ENCODE results near the gene GTF2A1L. TPM values are rescaled to one million over a fixed set of nuclear protein-coding genes. Genes with fewer than 3 reads are reported as not detected.
A peak's percentile ranks its signal among the peaks of the same experiment; 100 is the strongest.

GTF2A1L gene
- total RNA-seq, 1 donor from 2014 or later, result not detected

DNA sequence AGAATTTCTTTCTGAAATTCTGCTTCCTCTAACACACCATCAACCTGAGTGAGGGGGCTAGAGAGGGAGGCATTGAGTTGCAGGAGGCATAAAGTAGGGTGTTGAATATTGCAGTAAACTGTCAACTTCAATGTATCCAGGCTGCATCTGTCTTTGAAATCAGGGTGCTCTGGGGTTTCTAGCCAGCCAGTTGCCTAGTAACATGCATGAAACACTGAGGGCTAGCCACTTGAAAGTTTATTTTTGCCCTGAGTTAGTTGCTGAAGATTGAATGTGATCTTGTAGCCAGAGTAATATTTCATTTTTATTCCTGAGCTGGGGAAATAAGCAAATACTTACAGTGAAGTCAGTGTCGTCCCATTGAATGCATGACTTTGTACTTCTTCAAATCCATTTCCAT, 96.0 kb downstream of the GTF2A1L start:
- intact Hi-C loops (cut with micrococcal nuclease), result no loop called here
- Histone ChIP-seq H3K27me3 (ENCODE audit: low read depth) (no peaks in the 10 kb centered on the region), H3K4me1 (peaks cover 17% of the 10 kb centered on the region), H3K27ac (replicated peaks) (no peak overlapping the region), H3K36me3 (no peaks in the 10 kb centered on the region), H3K9me3 (replicated peaks) (no peaks in the 10 kb centered on the region), H3K4me3 (no peak overlapping the region)
- TF ChIP-seq, protein P1, sequence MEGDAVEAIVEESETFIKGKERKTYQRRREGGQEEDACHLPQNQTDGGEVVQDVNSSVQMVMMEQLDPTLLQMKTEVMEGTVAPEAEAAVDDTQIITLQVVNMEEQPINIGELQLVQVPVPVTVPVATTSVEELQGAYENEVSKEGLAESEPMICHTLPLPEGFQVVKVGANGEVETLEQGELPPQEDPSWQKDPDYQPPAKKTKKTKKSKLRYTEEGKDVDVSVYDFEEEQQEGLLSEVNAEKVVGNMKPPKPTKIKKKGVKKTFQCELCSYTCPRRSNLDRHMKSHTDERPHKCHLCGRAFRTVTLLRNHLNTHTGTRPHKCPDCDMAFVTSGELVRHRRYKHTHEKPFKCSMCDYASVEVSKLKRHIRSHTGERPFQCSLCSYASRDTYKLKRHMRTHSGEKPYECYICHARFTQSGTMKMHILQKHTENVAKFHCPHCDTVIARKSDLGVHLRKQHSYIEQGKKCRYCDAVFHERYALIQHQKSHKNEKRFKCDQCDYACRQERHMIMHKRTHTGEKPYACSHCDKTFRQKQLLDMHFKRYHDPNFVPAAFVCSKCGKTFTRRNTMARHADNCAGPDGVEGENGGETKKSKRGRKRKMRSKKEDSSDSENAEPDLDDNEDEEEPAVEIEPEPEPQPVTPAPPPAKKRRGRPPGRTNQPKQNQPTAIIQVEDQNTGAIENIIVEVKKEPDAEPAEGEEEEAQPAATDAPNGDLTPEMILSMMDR (IDR thresholded peaks at IDR 0.05; ENCODE audit: borderline replicate concordance), result no peak
- no peak for DNase-seq

DNA sequence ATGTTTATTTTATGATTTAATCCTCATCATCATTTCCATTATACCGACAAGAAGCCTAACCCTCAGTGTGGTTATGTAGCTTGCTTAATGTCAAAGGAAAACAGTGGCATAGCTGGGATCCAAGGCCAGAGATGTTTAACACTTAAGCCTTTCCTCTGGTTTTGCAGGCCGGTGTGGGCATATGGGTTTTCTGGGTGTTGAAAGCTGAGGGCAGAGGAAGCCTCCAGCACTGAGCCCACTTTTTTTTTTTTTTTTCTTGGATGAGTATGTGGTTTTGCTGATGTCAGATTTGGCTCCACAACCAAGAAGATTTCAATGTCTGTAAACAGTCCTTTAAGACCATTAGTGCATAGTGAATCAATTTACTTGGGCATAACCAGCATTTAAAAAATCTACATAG, 96.6 kb downstream of the GTF2A1L start:
- peaks cover 17% of the 10 kb centered on the region for H3K4me1 ChIP-seq
- intact Hi-C loops (cut with micrococcal nuclease), result no loop called here
- no peaks in the 10 kb centered on the region for H3K36me3 ChIP-seq
- no peak overlapping the region for H3K27ac ChIP-seq (replicated peaks)
- no peaks in the 10 kb centered on the region for H3K27me3 ChIP-seq (ENCODE audit: low read depth)
- no peak for DNase-seq
- no peaks in the 10 kb centered on the region for H3K9me3 ChIP-seq (replicated peaks)
- no peak overlapping the region for H3K4me3 ChIP-seq
- TF ChIP-seq, protein P1 (IDR thresholded peaks at IDR 0.05; ENCODE audit: borderline replicate concordance), result no peak

GRCh38 chr2:48715042-48715899, 97.6 kb downstream of the GTF2A1L start:
- H3K4me1 ChIP-seq, result peaks cover 17% of the 10 kb centered on the region
- H3K4me3 ChIP-seq, result no peak overlapping the region
- intact Hi-C loops (cut with micrococcal nuclease), result no loop called here
- DNase-seq, result peak; percentile 21
- no peaks in the 10 kb centered on the region for H3K27me3 ChIP-seq (ENCODE audit: low read depth)
- no peak overlapping the region for H3K27ac ChIP-seq (replicated peaks)
- H3K36me3 ChIP-seq, result no peaks in the 10 kb centered on the region
- TF ChIP-seq, protein P1 (IDR thresholded peaks at IDR 0.05; ENCODE audit: borderline replicate concordance), result no peak
- H3K9me3 ChIP-seq (replicated peaks), result no peaks in the 10 kb centered on the region

- no peak for DNase-seq
- Histone ChIP-seq H3K27ac (replicated peaks) (no peak overlapping the region), H3K9me3 (replicated peaks) (no peaks in the 10 kb centered on the region), H3K4me3 (no peak overlapping the region), H3K27me3 (ENCODE audit: low read depth) (no peaks in the 10 kb centered on the region), H3K4me1 (peaks cover 17% of the 10 kb centered on the region), H3K36me3 (no peaks in the 10 kb centered on the region)
- TF ChIP-seq, protein P1 (IDR thresholded peaks at IDR 0.05; ENCODE audit: borderline replicate concordance), result no peak
- intact Hi-C loops (cut with micrococcal nuclease), result no loop called here
Observed at GRCh38 chr2:48715956-48716355, 98.3 kb downstream of the GTF2A1L start.

DNA sequence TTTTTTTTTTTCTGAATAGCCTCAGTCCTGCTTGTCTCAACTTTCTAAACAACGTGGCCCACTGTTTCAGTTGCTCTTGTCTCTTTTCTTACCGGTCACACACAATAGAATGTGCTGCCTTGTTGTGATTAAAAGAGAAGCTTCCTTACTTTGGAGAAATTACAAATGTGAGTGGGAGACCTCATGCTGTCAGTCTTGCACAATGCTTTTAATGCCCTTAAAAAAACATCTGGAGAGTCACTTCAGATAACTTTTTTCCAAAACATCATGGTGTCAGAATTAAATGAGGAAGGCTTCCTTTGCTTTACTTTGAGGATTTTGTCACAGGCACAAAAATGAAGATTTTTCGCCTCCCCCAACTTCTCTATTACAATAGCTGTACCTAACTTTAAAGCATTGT, 100.2 kb downstream of the GTF2A1L start:
- DNase-seq, result no peak
- Histone ChIP-seq H3K36me3 (no peaks in the 10 kb centered on the region), H3K4me3 (no peak overlapping the region), H3K27me3 (ENCODE audit: low read depth) (no peaks in the 10 kb centered on the region), H3K9me3 (replicated peaks) (no peaks in the 10 kb centered on the region), H3K27ac (replicated peaks) (no peak overlapping the region), H3K4me1 (peaks cover 17% of the 10 kb centered on the region)
- intact Hi-C loops (cut with micrococcal nuclease), result no loop called here
- TF ChIP-seq, protein P1 (IDR thresholded peaks at IDR 0.05; ENCODE audit: borderline replicate concordance), result no peak
